Kidney epithelial cell (primary cell): Measurements from ENCODE around the gene SMIM21. TPM values are rescaled to one million over a fixed set of nuclear protein-coding genes. Genes with fewer than 3 reads are reported as not detected.

Experiments used
- DNase-seq: peaks from one replicate; pipeline ENCODE4 v3.0.0-alpha.2; 2010; ENCODE audit warnings: low read depth
- H3K27me3 ChIP-seq: 2 replicates; pipeline ENCODE4 v1.6.0; 2011; ENCODE audit warnings: low read length; ENCODE audit not compliant: control insufficient read depth, insufficient read depth
- H3K36me3 ChIP-seq: 2 replicates; pipeline ENCODE4 v1.5.1; 2011; ENCODE audit warnings: low read length; ENCODE audit not compliant: control insufficient read depth, insufficient read depth
- H3K4me3 ChIP-seq: 2 replicates; pipeline ENCODE4 v1.5.1; 2011; ENCODE audit warnings: low read depth, mild to moderate bottlenecking, control low read depth, low read length
- total RNA-seq: library from RNA; depleted of rRNA; stranded (reverse); fragments of >200 nt; gene quantifications from 2 replicates; pipeline ENCODE4 v1.2.3, GENCODE V29; 2015
- TF ChIP-seq, protein P1 (sequence below): IDR thresholded peaks from 2 replicates; pipeline ENCODE4 v1.5.1; 2011; ENCODE audit warnings: mild to moderate bottlenecking, moderate library complexity, low read length, control low read depth, inconsistent platforms; ENCODE audit not compliant: insufficient read depth, poor library complexity, severe bottlenecking

The SMIM21 gene
- not detected in 2 replicates for total RNA-seq

DNA sequence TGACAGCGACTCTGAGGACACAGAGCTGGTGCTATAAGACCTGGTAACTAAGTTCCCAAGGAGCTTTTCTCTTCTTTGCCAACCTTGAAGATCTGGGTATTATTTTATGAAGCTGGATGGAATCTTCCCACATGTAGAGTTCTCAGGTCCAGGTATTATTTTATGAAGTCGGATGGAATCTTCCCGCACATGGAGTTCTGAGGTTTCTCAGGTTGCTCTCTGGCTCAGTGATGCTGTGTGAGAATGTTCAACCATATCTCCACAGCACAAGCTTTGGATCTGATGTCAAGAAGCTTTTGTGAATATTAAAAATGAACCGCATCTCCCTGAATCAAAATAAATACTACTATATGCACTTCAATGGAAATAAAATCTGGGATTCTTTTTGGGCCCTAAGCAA is at the start of gene SMIM21:
Gene SMIM21 (minus strand): TSS at position 101 of the 400 bp plus-strand sequence. CDS start 140 bp downstream, outside the sequence.
- Histone ChIP-seq H3K4me3 (no peak within 1 kb of the TSS), H3K27me3 (no peaks in the 10 kb centered on the region), H3K36me3 (no peaks in the 10 kb centered on the region)
- no peak for DNase-seq
- TF ChIP-seq, protein P1, sequence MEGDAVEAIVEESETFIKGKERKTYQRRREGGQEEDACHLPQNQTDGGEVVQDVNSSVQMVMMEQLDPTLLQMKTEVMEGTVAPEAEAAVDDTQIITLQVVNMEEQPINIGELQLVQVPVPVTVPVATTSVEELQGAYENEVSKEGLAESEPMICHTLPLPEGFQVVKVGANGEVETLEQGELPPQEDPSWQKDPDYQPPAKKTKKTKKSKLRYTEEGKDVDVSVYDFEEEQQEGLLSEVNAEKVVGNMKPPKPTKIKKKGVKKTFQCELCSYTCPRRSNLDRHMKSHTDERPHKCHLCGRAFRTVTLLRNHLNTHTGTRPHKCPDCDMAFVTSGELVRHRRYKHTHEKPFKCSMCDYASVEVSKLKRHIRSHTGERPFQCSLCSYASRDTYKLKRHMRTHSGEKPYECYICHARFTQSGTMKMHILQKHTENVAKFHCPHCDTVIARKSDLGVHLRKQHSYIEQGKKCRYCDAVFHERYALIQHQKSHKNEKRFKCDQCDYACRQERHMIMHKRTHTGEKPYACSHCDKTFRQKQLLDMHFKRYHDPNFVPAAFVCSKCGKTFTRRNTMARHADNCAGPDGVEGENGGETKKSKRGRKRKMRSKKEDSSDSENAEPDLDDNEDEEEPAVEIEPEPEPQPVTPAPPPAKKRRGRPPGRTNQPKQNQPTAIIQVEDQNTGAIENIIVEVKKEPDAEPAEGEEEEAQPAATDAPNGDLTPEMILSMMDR: no peak

DNA sequence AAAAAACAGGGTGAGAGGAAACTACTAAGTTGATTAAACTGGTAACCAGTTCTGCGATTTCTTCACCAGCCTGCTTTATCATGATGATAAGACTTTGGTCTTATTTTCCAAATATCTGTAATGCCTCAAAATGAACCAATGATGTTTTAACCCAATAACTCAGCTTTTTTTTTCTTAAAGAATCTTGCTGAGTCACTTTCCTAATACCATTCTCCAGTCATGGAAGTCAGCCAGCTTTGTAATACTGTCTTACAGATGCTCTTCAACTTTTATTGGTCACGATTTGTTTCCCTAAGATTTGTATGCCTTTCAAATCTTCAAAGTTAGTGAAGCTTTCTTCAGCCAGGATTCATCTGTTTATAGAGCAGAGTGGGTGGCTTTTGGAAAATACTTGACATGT is 47.7 kb upstream of the SMIM21 start:
- Histone ChIP-seq H3K4me3 (no peak overlapping the region), H3K27me3 (no peaks in the 10 kb centered on the region), H3K36me3 (no peaks in the 10 kb centered on the region)
- no peak for DNase-seq
- TF ChIP-seq, protein P1: no peak

DNA sequence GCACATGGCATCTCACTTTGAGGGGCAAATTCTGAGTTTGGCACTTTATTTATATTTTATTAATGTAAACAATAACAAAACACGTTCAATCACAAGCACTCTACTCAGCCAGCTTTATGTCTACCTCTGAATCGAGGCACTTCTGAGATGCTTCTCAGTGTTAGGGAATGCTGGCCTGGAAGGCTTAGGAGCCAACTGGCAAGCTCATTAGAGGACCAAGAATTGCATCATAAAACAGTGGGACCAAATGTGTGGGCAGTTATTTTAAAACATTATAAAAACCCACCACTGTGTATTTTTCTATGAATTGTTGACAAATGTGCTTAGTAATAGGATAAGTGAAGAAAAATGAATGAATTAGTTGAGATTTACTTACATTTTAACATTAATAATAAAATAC is 46.8 kb upstream of the SMIM21 start:
- Histone ChIP-seq H3K27me3 (no peaks in the 10 kb centered on the region), H3K36me3 (no peaks in the 10 kb centered on the region), H3K4me3 (no peak overlapping the region)
- no peak for DNase-seq
- TF ChIP-seq, protein P1: no peak

DNA sequence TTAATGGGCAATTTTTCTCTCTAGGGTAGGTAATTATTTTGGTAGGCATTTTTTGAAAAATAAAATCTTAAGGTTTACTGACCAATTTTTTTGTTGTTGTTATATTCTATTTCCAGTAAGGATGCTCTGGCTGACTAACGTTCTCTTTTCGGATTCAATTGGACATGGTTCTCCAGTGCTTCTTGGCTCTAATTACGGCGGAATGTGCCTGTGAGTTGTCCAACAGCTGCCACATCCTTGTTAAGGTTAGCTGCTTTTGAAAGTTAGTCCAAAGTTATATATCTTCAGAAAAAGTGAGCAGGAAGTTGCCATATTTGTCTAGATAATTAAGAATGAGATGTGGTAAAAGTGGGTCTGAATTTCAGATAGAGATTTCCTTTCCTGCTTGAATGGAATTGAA is 45.8 kb upstream of the SMIM21 start:
- no peak for DNase-seq
- no peaks in the 10 kb centered on the region for H3K27me3 ChIP-seq
- no peaks in the 10 kb centered on the region for H3K36me3 ChIP-seq
- TF ChIP-seq, protein P1: no peak
- H3K4me3 ChIP-seq: no peak overlapping the region

DNA sequence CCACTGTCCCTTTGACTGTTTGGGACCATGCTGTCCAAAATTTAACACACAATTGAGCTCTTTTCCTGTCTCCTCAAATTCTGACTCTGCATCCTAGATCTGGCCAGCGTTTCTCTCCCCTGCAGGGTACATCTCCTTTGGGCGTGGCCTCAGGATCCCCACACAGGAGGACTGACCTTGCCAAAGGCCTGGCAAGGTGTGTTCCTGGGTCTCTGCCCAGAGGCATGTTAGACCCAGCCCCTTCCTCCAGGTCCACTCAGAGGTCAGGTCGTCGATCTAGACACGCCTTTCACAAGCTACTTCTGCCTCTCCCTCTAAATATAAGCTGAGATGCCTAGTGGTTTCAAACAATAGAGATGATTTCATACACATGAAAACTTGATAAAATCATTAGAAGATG is 45.4 kb upstream of the SMIM21 start:
- H3K4me3 ChIP-seq: no peak overlapping the region
- no peak for DNase-seq
- TF ChIP-seq, protein P1: no peak
- no peaks in the 10 kb centered on the region for H3K36me3 ChIP-seq
- H3K27me3 ChIP-seq: no peaks in the 10 kb centered on the region

DNA sequence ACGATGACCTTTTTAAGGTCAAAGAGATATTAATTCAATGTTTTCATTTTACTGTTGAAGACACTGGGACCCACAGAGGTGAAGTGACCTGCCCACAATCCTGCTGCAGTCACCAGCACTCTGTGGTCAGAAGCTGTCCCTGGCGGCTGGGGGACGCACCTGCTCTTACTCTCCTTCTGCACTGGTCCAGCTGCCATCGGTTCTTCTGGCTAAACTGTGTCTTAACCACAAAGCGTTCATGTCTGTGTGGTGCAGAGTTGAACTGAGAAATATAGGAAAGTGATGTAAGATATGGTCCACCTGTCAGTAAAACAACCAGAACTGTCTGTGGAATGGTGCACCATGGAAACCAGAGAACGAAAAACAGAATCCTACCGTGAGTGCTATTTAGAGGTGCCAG is 44.9 kb upstream of the SMIM21 start:
- Histone ChIP-seq H3K36me3 (no peaks in the 10 kb centered on the region), H3K27me3 (no peaks in the 10 kb centered on the region), H3K4me3 (no peak overlapping the region)
- TF ChIP-seq, protein P1: no peak
- no peak for DNase-seq
